NCI-H187 (cell line): ENCODE data around the gene XCL1.
"Not testable (repeated sequence)": the region's sequence is repeated elsewhere in the genome, so short reads cannot be mapped to it uniquely, and the experiment has no call there.

Experiments used
- DNase-seq, 2 experiments: peaks; one replicate each; lab custom pipeline; 2025; lab: John Stamatoyannopoulos, UW

Gene XCL1, protein sequence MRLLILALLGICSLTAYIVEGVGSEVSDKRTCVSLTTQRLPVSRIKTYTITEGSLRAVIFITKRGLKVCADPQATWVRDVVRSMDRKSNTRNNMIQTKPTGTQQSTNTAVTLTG

GRCh38 chr1:168576245-168576688 is at the start of gene XCL1:
TSS of gene XCL1 (plus strand) at chr1:168576605. CDS start at chr1:168576638, 33 bp downstream.
- not testable (repeated sequence) for DNase-seq

DNA sequence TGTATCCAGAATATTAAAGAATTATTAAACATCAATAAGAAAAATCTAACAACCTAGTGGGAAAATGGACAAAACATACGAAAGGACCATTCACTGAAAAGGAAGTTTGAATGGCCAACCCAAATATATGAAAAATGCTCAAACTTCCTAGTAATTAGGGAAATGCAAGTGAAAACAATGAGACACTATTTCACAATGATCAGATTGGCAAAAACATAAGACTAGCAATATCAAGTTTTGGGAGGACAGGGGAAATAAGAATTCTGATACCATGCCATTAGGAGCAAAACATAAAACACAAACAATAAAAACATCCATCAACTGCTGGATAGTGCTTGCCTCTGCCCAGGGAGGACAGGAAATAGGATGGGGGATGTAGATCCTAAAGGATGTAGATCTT is 46.9 kb upstream of the XCL1 start:
- no peak for DNase-seq

DNA sequence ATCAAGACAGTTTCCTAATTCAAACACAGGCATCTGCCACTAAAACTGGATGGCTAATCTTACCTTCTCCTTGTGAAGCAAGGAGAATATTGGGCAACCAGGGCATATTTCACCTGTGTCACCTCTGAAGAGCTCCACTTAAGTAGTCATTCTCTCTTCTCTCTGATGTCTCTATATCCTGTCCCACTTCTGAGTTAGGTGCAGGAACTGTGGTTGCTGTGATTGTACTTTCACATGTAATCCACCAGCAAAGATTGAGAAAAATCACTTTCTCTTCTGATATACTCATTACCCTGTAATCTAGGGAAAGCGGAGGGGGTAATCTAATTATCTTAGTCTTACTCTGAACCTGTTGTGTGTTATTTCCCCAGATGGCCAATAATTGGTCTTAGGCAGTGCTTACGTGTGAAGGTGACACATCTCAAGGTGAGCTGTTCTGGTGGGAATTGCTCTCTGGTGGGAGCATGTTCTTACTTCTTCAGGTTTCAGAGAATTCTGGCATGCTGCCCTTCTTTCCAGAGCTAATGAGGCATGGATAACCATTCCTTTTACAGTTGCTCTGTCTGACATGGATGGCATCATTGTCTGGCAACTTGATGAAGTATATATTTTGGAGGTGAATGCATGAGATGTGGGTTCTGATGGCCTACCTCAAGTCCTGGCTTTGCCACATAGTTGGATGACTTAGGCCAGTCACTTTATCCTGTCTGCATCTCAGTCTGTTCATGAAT is 44.6 kb upstream of the XCL1 start:
- DNase-seq = no peak

DNA sequence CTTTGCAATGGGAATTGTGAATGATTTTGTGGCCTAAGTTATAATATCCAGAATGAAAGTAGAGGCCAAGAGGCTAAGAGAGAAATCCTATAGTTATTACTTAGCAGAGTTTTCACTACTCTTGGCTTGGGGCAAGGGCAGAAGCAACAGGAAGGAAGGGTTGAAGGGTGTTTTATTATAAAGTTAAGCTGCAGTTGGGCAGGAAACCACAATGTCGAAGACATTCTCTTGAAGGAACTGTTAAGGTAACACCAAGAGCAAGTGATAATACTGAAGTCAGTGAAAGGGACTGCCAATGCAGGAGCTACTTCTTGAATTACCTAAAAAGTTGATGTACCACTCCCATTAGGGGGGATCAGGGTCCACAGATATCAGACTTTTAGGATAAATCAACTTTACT is 40.9 kb upstream of the XCL1 start:
- DNase-seq = no peak

DNA sequence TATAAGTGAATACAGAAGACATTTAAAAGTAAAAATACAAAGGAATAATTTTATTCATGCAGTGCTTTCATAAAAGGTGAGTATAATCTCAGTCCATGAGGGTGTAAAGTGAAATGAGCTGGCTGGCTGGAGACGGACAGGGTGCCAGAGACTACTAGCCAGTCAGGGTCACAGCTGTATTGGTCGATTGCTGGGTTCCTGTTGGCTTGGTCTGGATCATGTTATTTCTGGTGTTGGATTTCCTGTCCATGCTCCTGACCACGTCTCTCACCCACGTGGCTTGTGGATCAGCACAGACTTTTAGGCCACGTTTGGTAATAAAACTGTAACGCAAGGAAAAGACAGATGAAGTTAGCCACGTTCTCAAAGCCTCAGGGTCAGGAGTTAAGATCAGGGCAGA is 35.6 kb upstream of the XCL1 start:
- DNase-seq = not testable (repeated sequence)

DNA sequence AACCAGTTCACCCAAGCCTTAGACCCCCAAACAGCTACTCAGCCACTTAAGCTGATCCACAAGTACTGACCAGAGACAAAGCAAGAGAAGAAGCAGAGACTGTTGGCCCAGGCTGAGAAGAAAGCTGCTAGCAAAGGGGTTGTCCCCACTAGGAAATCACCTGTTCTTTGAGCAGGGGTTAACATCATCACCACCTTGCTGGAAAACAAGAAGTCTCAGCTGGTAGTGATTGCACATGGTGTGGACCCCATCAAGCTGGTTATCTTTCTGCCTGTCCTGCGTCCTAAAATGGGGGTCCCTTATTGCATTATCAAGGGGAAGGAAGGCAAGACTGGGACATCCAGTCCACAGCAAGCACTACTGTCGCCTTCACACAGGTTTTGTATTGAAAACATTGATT is 33.4 kb upstream of the XCL1 start:
- DNase-seq = not testable (repeated sequence)

GRCh38 chr1:168543840-168544498 is 32.4 kb upstream of the XCL1 start, which contains the start of gene XCL2:
TSS of gene XCL2 (minus strand) at chr1:168543997. CDS start at chr1:168543964, 33 bp downstream.
- not testable (repeated sequence) for DNase-seq

DNA sequence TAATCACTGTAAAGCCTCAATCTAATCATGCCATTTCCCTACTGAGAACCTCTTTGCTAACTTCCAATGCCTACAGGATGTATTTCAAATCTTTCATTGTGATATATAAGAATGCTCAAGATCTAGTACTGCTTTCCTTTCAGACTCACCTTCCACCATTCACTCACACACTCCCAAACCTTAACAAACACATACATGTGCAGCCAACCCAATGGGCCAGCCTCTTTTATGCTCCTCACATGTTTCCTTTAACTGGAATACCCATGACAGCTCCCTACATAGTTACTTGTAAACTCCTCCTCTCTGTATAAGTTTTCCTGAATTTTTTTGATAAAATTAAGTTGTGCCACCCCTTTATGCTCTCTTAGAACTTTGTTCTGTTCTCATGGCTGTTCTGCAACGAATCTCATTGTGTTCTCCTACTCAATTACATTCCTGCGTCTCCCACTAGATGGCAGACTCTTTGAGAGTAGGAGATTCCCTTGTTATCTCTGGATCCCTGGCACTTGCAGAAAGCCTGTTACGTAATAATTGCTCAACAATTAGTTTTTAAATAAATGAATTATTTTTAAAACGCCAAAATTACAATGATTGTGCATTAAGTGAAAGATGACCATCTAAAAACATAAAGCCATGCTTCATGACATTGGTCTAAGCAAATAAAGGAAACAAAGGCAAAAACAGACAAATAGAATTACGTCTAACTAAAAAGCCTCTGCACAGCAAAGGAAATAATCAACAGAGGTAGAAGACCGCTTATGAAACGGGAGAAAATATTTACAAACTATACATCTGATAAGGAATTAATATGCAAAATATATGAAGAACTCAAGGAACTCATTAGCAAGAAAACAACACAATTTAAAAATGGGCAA is 30.5 kb upstream of the XCL1 start:
- not testable (repeated sequence) for DNase-seq

- not testable (repeated sequence) for DNase-seq
Measured at GRCh38 chr1:168546553-168546895, 29.9 kb upstream of the XCL1 start.

- DNase-seq = no peak
Measured at GRCh38 chr1:168550971-168551370, 25.4 kb upstream of the XCL1 start.

- DNase-seq = no peak
Measured at GRCh38 chr1:168551688-168552087, 24.7 kb upstream of the XCL1 start.

DNA sequence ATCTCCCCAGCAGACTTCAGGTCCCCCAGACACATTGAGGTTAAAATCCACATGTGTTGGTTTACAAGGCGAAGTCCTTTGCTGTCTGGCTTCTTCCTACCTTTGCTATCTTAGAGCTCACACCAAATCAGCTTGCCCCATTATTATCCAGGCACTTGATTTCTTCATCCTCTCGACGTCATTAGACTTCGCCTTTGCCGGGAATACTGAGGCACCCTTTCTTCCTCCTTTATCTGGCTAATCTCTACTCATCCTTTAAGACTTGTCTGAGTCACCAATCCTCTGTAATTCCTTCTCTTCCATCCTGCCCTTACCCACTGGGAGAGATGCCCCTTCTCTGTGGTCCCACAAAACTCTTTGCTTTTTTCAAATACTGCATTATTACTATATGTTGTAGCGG is 23.4 kb upstream of the XCL1 start:
- no peak for DNase-seq

DNA sequence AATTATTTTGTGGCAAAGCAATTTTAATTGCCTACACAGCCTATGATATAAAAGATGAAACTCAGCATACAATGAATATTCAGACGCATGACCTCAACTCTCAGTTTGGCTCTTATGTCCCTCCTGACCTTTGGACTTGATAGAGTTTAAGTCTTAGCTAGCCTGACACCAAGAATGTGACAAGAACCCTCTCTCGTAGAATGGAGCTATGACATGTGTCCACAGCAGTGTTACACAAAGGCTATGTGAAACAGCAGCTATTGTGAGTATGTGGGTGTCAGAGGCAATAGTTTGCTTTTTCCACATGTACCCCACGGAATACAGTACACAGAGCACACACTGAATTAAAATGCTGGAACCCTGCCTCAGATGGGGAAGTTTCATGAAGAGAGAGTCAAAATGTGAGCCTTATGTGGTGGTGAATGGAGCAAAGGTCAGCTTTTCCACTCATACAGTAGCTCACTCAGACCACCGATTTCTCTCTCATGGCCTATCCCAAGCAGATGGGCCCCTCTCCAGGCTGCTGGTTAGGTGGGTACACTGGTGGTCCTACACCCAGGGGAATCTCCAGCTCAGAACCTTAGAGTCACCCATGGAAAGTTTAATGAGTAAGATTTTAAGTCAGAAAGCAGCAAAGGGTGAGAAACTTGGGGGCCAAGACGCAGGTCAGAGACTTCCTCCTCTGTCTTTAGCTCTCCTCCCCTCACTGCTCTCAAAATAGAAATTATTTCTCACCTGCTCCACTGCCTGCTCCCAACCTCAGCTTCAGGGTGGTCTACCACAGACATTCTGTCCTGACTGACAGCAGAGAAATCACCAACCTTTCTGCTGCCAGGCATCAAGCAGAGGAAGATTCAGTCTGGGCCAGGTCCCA is 22.5 kb upstream of the XCL1 start:
- no peak for DNase-seq

DNA sequence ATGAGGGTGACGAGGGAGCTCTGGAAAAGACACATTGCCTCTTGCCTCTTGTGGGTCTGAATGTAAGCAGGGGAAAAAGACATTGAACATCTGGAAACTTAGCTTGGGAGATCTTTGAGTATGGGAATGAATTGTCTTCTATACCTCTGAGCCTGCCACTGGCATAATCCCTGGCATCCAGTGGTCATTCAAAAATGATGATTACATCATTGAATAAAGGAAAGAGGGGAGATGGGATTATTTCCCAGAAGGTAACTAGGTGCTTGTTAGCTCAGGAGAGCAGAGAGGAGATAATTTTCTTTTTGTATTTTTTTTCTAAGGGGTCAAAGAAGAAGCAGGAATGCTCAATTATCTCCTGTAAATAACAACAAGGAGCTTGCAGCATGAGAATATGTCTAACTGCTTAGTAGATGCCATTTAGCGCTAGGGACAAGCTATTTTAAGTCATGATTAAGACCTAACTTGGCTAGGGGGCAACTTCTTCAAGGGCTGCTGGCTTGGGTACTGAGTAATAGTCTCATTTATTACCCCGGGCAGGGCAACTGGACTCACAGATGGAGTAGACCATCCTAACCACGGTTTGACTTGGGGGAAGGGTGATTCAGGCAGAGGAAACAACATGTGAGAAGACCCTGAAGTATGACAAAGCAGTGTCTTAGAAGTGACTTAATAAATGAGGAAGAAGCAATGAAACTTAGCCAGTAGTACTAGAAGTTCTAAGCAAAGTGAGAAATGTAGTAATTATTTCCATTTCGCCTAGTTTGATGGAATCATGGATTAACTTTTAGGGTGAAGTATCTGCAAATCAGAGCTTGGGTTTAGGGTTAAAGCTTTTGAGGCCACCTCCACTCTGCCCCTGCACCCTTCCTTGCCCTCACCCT is 21.6 kb upstream of the XCL1 start:
- no peak for DNase-seq

DNA sequence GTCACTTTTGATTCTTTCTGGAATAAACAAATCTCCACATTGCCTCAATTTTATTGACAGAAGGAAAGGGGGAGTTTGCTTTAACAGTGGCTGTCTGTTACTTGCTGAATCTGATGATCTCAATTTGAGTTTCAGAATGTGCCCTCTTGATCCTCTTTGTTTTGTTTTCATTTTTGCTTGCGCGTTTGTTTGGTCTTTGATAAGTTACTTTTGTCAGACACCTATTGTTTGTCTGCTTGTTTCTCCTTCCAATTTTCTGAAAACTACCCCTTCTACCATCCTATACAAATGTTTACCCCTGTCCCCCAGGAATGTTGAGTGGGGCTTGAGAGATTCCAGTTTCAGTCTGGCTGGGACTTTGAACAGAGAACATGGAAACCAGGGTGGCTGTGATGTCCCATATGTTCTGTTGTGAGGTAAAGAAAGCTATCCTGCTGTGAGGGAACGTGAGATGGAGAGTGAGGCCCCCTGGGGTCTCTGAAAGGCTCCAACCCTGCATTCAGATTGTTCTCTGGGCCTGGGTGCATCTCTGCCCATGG is 20.8 kb upstream of the XCL1 start:
- no peak for DNase-seq

- DNase-seq = no peak
Measured at GRCh38 chr1:168556647-168557046, 19.8 kb upstream of the XCL1 start.

GRCh38 chr1:168560370-168560769 is 16.0 kb upstream of the XCL1 start:
- DNase-seq = no peak

- DNase-seq = no peak
Measured at GRCh38 chr1:168561989-168562388, 14.4 kb upstream of the XCL1 start.

GRCh38 chr1:168565825-168566224 is 10.6 kb upstream of the XCL1 start:
- DNase-seq = no peak

DNA sequence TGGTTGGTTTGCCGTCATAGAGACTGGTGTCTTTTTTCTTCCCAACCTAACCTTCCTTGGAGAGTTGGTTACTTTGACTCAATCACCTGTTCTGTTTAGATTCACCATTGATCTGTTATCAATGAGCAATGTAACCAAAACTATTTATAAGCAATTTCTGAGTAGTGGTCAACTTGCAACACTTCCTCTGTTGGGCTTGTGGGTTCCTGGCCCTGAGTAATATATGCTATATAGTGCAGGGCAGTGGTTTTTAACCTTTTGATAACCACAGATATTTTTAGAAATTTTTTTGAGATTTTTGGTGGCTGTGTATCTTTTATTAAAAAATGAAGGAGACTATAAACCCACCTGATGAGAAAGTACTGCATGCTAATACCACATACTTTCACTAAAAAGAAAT is 9.4 kb upstream of the XCL1 start:
- DNase-seq = no peak
